HTERT RPE-1 (cell line): ENCODE measurements around the gene HAPSTR1.

ENCODE experiments used
- in situ Hi-C: fragments of 300-500 bp; cut with MboI; formaldehyde crosslinking; loops from 4 replicates; pipeline ENCODE4 v1.14.3; 2020; ENCODE audit warnings: low sequenced_read_pairs

The HAPSTR1 gene

GRCh38 chr16:9095656-9096397, 4.4 kb downstream of the HAPSTR1 start:
- in situ Hi-C loops: no loop called here

GRCh38 chr16:9096416-9096952, 5.0 kb downstream of the HAPSTR1 start:
- in situ Hi-C loops: no loop called here

GRCh38 chr16:9097266-9098219, 6.1 kb downstream of the HAPSTR1 start:
- in situ Hi-C loops: no loop called here

GRCh38 chr16:9098377-9099090, 7.1 kb downstream of the HAPSTR1 start:
- in situ Hi-C loops: no loop called here

GRCh38 chr16:9099131-9099625, 7.7 kb downstream of the HAPSTR1 start:
- in situ Hi-C loops: no loop called here

GRCh38 chr16:9102379-9102778, 10.9 kb downstream of the HAPSTR1 start:
- in situ Hi-C loops: no loop called here

GRCh38 chr16:9102943-9103342, 11.5 kb downstream of the HAPSTR1 start:
- in situ Hi-C loops: no loop called here

GRCh38 chr16:9103546-9103945, 12.1 kb downstream of the HAPSTR1 start:
- in situ Hi-C loops: no loop called here

GRCh38 chr16:9105189-9105588, 13.7 kb downstream of the HAPSTR1 start:
- in situ Hi-C loops: no loop called here

- in situ Hi-C loops: no loop called here
These were observed 15.9 kb downstream of the HAPSTR1 start for GRCh38 chr16:9107025-9107970.

GRCh38 chr16:9109255-9109654, 17.8 kb downstream of the HAPSTR1 start:
- in situ Hi-C loops: no loop called here

- in situ Hi-C loops: no loop called here
These were observed 20.9 kb downstream of the HAPSTR1 start for GRCh38 chr16:9112166-9112843.

- in situ Hi-C loops: no loop called here
These were observed 21.4 kb downstream of the HAPSTR1 start for GRCh38 chr16:9112844-9113186.

- in situ Hi-C loops: no loop called here
These were observed 22.3 kb downstream of the HAPSTR1 start for GRCh38 chr16:9113707-9114106.

GRCh38 chr16:9114112-9114511, 22.7 kb downstream of the HAPSTR1 start:
- in situ Hi-C loops: no loop called here

- in situ Hi-C loops: no loop called here
These were observed 23.4 kb downstream of the HAPSTR1 start for GRCh38 chr16:9114842-9115241.

- in situ Hi-C loops: no loop called here
These were observed 23.8 kb downstream of the HAPSTR1 start for GRCh38 chr16:9115277-9115676.

- in situ Hi-C loops: no loop called here
These were observed 24.7 kb downstream of the HAPSTR1 start for GRCh38 chr16:9116141-9116540.

- in situ Hi-C loops: no loop called here
These were observed 26.7 kb downstream of the HAPSTR1 start for GRCh38 chr16:9118170-9118569.
